WTC11 (cell line): ENCODE measurements around the gene FAM89B. TPM values are rescaled to one million over a fixed set of nuclear protein-coding genes. Genes with fewer than 3 reads are reported as not detected.

Experiments used
- ATAC-seq: fragments of 200-7000 bp; cut with Tn5 transposase; 2 replicates; pipeline ENCODE4 v1.10.0; 2021; ENCODE audit warnings: mild to moderate bottlenecking, moderate library complexity
- CTCF ChIA-PET: fragments of 300-600 bp; sonication (Branson Sonifier 250); formaldehyde crosslinking; loops from one replicate; lab custom pipeline; 2021; ENCODE audit warnings: antibody characterized with exemption; lab: Charles Lee
- POLR2A ChIA-PET: fragments of 350-600 bp; sonication (Branson Sonifier 250); formaldehyde crosslinking; loops from one replicate; lab custom pipeline; 2021; ENCODE audit warnings: antibody characterized with exemption; lab: Charles Lee
- DNase-seq: peaks from one replicate; pipeline ENCODE4 v3.0.0; 2021; ENCODE audit warnings: low spot score
- H3K27ac Mint-ChIP-seq: 2 replicates; pipeline ENCODE4 v1.8.0; 2021; ENCODE audit warnings: mixed read lengths
- H3K27me3 Mint-ChIP-seq: 2 replicates; pipeline ENCODE4 v1.8.0; 2021; ENCODE audit warnings: low read depth, mild to moderate bottlenecking, moderate library complexity, mixed read lengths
- H3K36me3 Mint-ChIP-seq: 2 replicates; pipeline ENCODE4 v1.8.0; 2021; ENCODE audit warnings: mixed read lengths
- H3K4me1 Mint-ChIP-seq: 2 replicates; pipeline ENCODE4 v1.8.0; 2022; ENCODE audit warnings: mixed read lengths
- H3K4me3 Mint-ChIP-seq: 2 replicates; pipeline ENCODE4 v1.8.0; 2021; ENCODE audit warnings: mild to moderate bottlenecking, moderate library complexity, mixed read lengths
- H3K9me3 Mint-ChIP-seq: 2 replicates; pipeline ENCODE4 v1.8.0; 2021; ENCODE audit warnings: mixed read lengths
- ELF4 ChIP-seq: sonication (generic); formaldehyde crosslinking; IDR thresholded peaks from 2 replicates; pipeline ENCODE4 v1.8.1; 2022; ENCODE audit warnings: low read depth, mild to moderate bottlenecking, moderate library complexity, missing genetic modification reagents
- GABPB1 ChIP-seq: sonication (generic); formaldehyde crosslinking; IDR thresholded peaks from 2 replicates; pipeline ENCODE4 v1.8.1; 2023; ENCODE audit warnings: mild to moderate bottlenecking, missing genetic modification reagents
- GRHL2 ChIP-seq: fragments of 250-450 bp; sonication (Bioruptor Pico); IDR thresholded peaks from 2 replicates; pipeline ENCODE4 v1.8.0; 2022; ENCODE audit warnings: mild to moderate bottlenecking, moderate library complexity; ENCODE audit not compliant: insufficient replicate concordance, severe bottlenecking
- KAT7 ChIP-seq: sonication (generic); formaldehyde crosslinking; IDR thresholded peaks from 2 replicates; pipeline ENCODE4 v1.8.1; 2023; ENCODE audit warnings: missing genetic modification reagents, mild to moderate bottlenecking, borderline replicate concordance
- MYBL2 ChIP-seq: sonication (generic); formaldehyde crosslinking; IDR thresholded peaks from 2 replicates; pipeline ENCODE4 v1.8.1; 2023; ENCODE audit warnings: mild to moderate bottlenecking, moderate library complexity, missing genetic modification reagents
- NFE2L1 ChIP-seq: sonication (generic); formaldehyde crosslinking; IDR thresholded peaks from 2 replicates; pipeline ENCODE4 v1.8.1; 2023; ENCODE audit warnings: missing genetic modification reagents
- NR1H2 ChIP-seq: sonication (generic); formaldehyde crosslinking; IDR thresholded peaks from 2 replicates; pipeline ENCODE4 v1.9.0; 2021; ENCODE audit warnings: mild to moderate bottlenecking, moderate library complexity, missing genetic modification reagents
- OVOL2 ChIP-seq: fragments of 250-450 bp; sonication (Bioruptor Pico); IDR thresholded peaks from 2 replicates; pipeline ENCODE4 v1.9.0; 2021; ENCODE audit warnings: mild to moderate bottlenecking, borderline replicate concordance
- RORB ChIP-seq: fragments of 250-450 bp; sonication (Bioruptor Pico); IDR thresholded peaks from 2 replicates; pipeline ENCODE4 v1.9.0; 2021; ENCODE audit warnings: mild to moderate bottlenecking
- SMAD4 ChIP-seq: sonication (generic); formaldehyde crosslinking; IDR thresholded peaks from 2 replicates; pipeline ENCODE4 v1.8.0; 2022; ENCODE audit warnings: mild to moderate bottlenecking, missing genetic modification reagents
- SP1 ChIP-seq: sonication (generic); formaldehyde crosslinking; conservative IDR thresholded peaks from 2 replicates; pipeline ENCODE4 v1.8.1; 2022; ENCODE audit warnings: missing genetic modification reagents
- TEAD4 ChIP-seq: sonication (generic); formaldehyde crosslinking; IDR thresholded peaks from 2 replicates; pipeline ENCODE4 v1.8.0; 2022; ENCODE audit warnings: mild to moderate bottlenecking, missing genetic modification reagents
- ZBTB21 ChIP-seq: sonication (generic); formaldehyde crosslinking; IDR thresholded peaks from 2 replicates; pipeline ENCODE4 v1.8.1; 2023; ENCODE audit warnings: mild to moderate bottlenecking, missing genetic modification reagents, borderline replicate concordance
- total RNA-seq: library from RNA; stranded (reverse); gene quantifications from 3 replicates; pipeline ENCODE4 v1.2.3, GENCODE V29; 2021
- TF ChIP-seq, protein P1 (sequence below): sonication (generic); formaldehyde crosslinking; IDR thresholded peaks from 2 replicates; pipeline ENCODE4 v1.8.0; 2022; ENCODE audit warnings: mild to moderate bottlenecking, missing genetic modification reagents
- TF ChIP-seq, protein P2 (sequence below): sonication (generic); formaldehyde crosslinking; conservative IDR thresholded peaks from 2 replicates; pipeline ENCODE4 v1.8.1; 2022; ENCODE audit warnings: mild to moderate bottlenecking, missing genetic modification reagents
- TF ChIP-seq, protein P3 (sequence below): sonication (generic); formaldehyde crosslinking; IDR thresholded peaks from 2 replicates; pipeline ENCODE4 v1.8.0; 2022; ENCODE audit warnings: missing genetic modification reagents
- TF ChIP-seq, protein P4 (sequence below): sonication (generic); formaldehyde crosslinking; conservative IDR thresholded peaks from 2 replicates; pipeline ENCODE4 v1.8.1; 2023; ENCODE audit warnings: mild to moderate bottlenecking, low read depth, missing genetic modification reagents, moderate library complexity
- TF ChIP-seq, protein P5 (sequence below): sonication (generic); formaldehyde crosslinking; IDR thresholded peaks from 2 replicates; pipeline ENCODE4 v1.8.0; 2023; ENCODE audit warnings: missing genetic modification reagents, mild to moderate bottlenecking, borderline replicate concordance
- TF ChIP-seq, protein P6 (sequence below): sonication (generic); formaldehyde crosslinking; IDR thresholded peaks from 2 replicates; pipeline ENCODE4 v1.8.1; 2022; ENCODE audit warnings: mild to moderate bottlenecking, moderate library complexity, missing genetic modification reagents
- TF ChIP-seq, protein P7 (sequence below): sonication (generic); formaldehyde crosslinking; IDR thresholded peaks from 2 replicates; pipeline ENCODE4 v1.8.0; 2023; ENCODE audit warnings: mild to moderate bottlenecking, missing genetic modification reagents

FAM89B gene
- total RNA-seq, 1 experiment from 2014 or later = 13.3 TPM

DNA sequence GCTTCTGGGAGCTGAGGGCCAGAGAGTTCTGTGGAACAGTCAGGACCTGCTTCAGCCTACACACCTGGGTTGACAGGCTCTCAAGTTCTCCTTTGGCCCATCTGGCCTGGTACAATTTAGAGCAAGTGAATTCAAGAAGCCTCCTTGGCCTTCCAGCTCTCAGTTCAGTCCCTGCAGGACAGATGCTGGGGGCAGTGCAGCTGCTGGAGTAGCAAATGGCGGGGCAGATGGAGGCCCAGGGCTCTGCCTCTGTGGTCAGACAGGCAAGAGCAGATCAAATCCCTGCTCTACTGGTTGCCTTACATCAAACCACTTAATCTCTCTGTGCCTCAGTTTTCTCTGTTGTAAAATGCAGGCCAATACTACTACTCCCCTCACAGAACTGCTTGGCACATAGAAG, 31.9 kb downstream of the FAM89B start:
- TF ChIP-seq NFE2L1 (CRISPR knock-in tag) = no peak
- TF ChIP-seq, protein P1, sequence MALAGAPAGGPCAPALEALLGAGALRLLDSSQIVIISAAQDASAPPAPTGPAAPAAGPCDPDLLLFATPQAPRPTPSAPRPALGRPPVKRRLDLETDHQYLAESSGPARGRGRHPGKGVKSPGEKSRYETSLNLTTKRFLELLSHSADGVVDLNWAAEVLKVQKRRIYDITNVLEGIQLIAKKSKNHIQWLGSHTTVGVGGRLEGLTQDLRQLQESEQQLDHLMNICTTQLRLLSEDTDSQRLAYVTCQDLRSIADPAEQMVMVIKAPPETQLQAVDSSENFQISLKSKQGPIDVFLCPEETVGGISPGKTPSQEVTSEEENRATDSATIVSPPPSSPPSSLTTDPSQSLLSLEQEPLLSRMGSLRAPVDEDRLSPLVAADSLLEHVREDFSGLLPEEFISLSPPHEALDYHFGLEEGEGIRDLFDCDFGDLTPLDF = no peak
- TF ChIP-seq, protein P2, sequence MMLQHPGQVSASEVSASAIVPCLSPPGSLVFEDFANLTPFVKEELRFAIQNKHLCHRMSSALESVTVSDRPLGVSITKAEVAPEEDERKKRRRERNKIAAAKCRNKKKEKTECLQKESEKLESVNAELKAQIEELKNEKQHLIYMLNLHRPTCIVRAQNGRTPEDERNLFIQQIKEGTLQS (CRISPR knock-in tag) = no peak
- TF ChIP-seq, protein P3, sequence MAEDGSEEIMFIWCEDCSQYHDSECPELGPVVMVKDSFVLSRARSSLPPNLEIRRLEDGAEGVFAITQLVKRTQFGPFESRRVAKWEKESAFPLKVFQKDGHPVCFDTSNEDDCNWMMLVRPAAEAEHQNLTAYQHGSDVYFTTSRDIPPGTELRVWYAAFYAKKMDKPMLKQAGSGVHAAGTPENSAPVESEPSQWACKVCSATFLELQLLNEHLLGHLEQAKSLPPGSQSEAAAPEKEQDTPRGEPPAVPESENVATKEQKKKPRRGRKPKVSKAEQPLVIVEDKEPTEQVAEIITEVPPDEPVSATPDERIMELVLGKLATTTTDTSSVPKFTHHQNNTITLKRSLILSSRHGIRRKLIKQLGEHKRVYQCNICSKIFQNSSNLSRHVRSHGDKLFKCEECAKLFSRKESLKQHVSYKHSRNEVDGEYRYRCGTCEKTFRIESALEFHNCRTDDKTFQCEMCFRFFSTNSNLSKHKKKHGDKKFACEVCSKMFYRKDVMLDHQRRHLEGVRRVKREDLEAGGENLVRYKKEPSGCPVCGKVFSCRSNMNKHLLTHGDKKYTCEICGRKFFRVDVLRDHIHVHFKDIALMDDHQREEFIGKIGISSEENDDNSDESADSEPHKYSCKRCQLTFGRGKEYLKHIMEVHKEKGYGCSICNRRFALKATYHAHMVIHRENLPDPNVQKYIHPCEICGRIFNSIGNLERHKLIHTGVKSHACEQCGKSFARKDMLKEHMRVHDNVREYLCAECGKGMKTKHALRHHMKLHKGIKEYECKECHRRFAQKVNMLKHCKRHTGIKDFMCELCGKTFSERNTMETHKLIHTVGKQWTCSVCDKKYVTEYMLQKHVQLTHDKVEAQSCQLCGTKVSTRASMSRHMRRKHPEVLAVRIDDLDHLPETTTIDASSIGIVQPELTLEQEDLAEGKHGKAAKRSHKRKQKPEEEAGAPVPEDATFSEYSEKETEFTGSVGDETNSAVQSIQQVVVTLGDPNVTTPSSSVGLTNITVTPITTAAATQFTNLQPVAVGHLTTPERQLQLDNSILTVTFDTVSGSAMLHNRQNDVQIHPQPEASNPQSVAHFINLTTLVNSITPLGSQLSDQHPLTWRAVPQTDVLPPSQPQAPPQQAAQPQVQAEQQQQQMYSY (CRISPR knock-in tag) = no peak
- no peak for TF ChIP-seq GRHL2 (CRISPR knock-in tag)
- TF ChIP-seq GABPB1 = no peak
- TF ChIP-seq, protein P4, sequence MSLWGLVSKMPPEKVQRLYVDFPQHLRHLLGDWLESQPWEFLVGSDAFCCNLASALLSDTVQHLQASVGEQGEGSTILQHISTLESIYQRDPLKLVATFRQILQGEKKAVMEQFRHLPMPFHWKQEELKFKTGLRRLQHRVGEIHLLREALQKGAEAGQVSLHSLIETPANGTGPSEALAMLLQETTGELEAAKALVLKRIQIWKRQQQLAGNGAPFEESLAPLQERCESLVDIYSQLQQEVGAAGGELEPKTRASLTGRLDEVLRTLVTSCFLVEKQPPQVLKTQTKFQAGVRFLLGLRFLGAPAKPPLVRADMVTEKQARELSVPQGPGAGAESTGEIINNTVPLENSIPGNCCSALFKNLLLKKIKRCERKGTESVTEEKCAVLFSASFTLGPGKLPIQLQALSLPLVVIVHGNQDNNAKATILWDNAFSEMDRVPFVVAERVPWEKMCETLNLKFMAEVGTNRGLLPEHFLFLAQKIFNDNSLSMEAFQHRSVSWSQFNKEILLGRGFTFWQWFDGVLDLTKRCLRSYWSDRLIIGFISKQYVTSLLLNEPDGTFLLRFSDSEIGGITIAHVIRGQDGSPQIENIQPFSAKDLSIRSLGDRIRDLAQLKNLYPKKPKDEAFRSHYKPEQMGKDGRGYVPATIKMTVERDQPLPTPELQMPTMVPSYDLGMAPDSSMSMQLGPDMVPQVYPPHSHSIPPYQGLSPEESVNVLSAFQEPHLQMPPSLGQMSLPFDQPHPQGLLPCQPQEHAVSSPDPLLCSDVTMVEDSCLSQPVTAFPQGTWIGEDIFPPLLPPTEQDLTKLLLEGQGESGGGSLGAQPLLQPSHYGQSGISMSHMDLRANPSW (CRISPR knock-in tag) = no peak
- TF ChIP-seq, protein P5, sequence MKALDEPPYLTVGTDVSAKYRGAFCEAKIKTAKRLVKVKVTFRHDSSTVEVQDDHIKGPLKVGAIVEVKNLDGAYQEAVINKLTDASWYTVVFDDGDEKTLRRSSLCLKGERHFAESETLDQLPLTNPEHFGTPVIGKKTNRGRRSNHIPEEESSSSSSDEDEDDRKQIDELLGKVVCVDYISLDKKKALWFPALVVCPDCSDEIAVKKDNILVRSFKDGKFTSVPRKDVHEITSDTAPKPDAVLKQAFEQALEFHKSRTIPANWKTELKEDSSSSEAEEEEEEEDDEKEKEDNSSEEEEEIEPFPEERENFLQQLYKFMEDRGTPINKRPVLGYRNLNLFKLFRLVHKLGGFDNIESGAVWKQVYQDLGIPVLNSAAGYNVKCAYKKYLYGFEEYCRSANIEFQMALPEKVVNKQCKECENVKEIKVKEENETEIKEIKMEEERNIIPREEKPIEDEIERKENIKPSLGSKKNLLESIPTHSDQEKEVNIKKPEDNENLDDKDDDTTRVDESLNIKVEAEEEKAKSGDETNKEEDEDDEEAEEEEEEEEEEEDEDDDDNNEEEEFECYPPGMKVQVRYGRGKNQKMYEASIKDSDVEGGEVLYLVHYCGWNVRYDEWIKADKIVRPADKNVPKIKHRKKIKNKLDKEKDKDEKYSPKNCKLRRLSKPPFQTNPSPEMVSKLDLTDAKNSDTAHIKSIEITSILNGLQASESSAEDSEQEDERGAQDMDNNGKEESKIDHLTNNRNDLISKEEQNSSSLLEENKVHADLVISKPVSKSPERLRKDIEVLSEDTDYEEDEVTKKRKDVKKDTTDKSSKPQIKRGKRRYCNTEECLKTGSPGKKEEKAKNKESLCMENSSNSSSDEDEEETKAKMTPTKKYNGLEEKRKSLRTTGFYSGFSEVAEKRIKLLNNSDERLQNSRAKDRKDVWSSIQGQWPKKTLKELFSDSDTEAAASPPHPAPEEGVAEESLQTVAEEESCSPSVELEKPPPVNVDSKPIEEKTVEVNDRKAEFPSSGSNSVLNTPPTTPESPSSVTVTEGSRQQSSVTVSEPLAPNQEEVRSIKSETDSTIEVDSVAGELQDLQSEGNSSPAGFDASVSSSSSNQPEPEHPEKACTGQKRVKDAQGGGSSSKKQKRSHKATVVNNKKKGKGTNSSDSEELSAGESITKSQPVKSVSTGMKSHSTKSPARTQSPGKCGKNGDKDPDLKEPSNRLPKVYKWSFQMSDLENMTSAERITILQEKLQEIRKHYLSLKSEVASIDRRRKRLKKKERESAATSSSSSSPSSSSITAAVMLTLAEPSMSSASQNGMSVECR = no peak
- TF ChIP-seq SMAD4 = no peak
- no peak for TF ChIP-seq OVOL2 (CRISPR knock-in tag)
- TF ChIP-seq SP1 (CRISPR knock-in tag) = no peak
- TF ChIP-seq ZBTB21 (CRISPR knock-in tag) = no peak
- no peak for TF ChIP-seq NR1H2
- TF ChIP-seq RORB (CRISPR knock-in tag) = no peak
- TF ChIP-seq ELF4 = no peak
- TF ChIP-seq KAT7 = no peak
- TF ChIP-seq, protein P6, sequence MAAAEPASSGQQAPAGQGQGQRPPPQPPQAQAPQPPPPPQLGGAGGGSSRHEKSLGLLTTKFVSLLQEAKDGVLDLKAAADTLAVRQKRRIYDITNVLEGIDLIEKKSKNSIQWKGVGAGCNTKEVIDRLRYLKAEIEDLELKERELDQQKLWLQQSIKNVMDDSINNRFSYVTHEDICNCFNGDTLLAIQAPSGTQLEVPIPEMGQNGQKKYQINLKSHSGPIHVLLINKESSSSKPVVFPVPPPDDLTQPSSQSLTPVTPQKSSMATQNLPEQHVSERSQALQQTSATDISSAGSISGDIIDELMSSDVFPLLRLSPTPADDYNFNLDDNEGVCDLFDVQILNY (CRISPR knock-in tag) = no peak
- TF ChIP-seq, protein P7, sequence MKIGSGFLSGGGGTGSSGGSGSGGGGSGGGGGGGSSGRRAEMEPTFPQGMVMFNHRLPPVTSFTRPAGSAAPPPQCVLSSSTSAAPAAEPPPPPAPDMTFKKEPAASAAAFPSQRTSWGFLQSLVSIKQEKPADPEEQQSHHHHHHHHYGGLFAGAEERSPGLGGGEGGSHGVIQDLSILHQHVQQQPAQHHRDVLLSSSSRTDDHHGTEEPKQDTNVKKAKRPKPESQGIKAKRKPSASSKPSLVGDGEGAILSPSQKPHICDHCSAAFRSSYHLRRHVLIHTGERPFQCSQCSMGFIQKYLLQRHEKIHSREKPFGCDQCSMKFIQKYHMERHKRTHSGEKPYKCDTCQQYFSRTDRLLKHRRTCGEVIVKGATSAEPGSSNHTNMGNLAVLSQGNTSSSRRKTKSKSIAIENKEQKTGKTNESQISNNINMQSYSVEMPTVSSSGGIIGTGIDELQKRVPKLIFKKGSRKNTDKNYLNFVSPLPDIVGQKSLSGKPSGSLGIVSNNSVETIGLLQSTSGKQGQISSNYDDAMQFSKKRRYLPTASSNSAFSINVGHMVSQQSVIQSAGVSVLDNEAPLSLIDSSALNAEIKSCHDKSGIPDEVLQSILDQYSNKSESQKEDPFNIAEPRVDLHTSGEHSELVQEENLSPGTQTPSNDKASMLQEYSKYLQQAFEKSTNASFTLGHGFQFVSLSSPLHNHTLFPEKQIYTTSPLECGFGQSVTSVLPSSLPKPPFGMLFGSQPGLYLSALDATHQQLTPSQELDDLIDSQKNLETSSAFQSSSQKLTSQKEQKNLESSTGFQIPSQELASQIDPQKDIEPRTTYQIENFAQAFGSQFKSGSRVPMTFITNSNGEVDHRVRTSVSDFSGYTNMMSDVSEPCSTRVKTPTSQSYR (CRISPR knock-in tag) = no peak
- no peak for TF ChIP-seq TEAD4 (CRISPR knock-in tag)
- TF ChIP-seq MYBL2 (CRISPR knock-in tag) = no peak
- ChIA-PET CTCF (interaction anchor here (0.6 to 16.2 kb wide), 4 partner anchors 13 to 189 kb away, joined by 3 to 311 read pairs (median 6); partner anchors contain the start of gene KCNK7), POLR2A (no interaction called here)
- Mint-ChIP-seq H3K27me3 (peaks cover 8% of the 10 kb centered on the region; the same call in 1 of the 2 replicates), H3K4me3 (no peak overlapping the region), H3K4me1 (peaks cover 16% of the 10 kb centered on the region), H3K27ac (no peak overlapping the region), H3K9me3 (no peaks in the 10 kb centered on the region), H3K36me3 (peaks cover 7% of the 10 kb centered on the region)
- no peak for DNase-seq
- no peak for ATAC-seq
